ENCODE results near the gene CRYGB.

DNA sequence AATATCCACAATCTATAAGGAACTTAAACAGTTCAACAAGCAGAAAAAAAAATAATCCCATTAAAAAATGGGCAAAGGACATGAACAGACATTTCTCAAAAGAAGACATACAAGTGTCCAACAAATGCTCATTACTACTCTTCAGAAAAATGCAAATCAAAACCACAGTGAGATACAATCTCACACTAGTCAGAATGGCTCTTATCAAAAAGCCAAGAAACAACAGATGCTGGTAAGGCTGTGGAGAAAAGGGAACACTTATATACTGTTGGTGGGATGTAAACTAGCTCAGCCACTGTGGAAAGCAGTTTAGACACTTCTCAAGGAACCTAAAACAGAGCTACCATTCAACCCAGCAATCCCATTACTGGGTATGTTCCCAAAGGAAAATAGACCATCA is 7.2 kb upstream of the CRYGB start:
- TF ChIP-seq POLR2AphosphoS5 (IDR thresholded peaks at IDR 0.05) (no peak), MXI1 (conservative IDR thresholded peaks at IDR 0.05; ENCODE audit: poor library complexity, severe bottlenecking) (no peak), EZH2 (IDR thresholded peaks at IDR 0.05; ENCODE audit: borderline replicate concordance, insufficient read depth, low read length, poor library complexity, severe bottlenecking) (no peak), RAD21 (conservative IDR thresholded peaks at IDR 0.05) (no peak)
- TF ChIP-seq, protein P1, sequence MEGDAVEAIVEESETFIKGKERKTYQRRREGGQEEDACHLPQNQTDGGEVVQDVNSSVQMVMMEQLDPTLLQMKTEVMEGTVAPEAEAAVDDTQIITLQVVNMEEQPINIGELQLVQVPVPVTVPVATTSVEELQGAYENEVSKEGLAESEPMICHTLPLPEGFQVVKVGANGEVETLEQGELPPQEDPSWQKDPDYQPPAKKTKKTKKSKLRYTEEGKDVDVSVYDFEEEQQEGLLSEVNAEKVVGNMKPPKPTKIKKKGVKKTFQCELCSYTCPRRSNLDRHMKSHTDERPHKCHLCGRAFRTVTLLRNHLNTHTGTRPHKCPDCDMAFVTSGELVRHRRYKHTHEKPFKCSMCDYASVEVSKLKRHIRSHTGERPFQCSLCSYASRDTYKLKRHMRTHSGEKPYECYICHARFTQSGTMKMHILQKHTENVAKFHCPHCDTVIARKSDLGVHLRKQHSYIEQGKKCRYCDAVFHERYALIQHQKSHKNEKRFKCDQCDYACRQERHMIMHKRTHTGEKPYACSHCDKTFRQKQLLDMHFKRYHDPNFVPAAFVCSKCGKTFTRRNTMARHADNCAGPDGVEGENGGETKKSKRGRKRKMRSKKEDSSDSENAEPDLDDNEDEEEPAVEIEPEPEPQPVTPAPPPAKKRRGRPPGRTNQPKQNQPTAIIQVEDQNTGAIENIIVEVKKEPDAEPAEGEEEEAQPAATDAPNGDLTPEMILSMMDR (IDR thresholded peaks at IDR 0.05; ENCODE audit: poor library complexity, severe bottlenecking) = no peak

Data from neural cell (in vitro differentiated cells).